Endothelial cell of umbilical vein (primary cell): Measurements from ENCODE around the gene ADI1. TPM values are rescaled to one million over a fixed set of nuclear protein-coding genes. Genes with fewer than 3 reads are reported as not detected.

ENCODE experiments used
- BruUV-seq: library from RNA; stranded (reverse); fragments of 400-500 nt; replicated peaks from 2 replicates; lab custom pipeline; 2021; lab: Mats Ljungman, UMichigan
- CTCF ChIA-PET: fragments of 300-600, 350-600 bp; sonication (Branson Sonifier 250); formaldehyde crosslinking; loops from one replicate; lab custom pipeline; 2021; ENCODE audit warnings: antibody characterized with exemption, inconsistent platforms; lab: Charles Lee
- POLR2A ChIA-PET: fragments of 300-600, 350-600 bp; sonication (Branson Sonifier 250); formaldehyde crosslinking; loops from one replicate; lab custom pipeline; 2021; ENCODE audit warnings: antibody characterized with exemption, inconsistent platforms; lab: Charles Lee
- DNase-seq: peaks from one replicate; pipeline ENCODE4 v3.0.0-alpha.2; 2011; ENCODE audit warnings: low read depth, low spot score
- FAIRE-seq: peaks from 2 replicates; lab custom pipeline; 2011; peaks lifted over from hg19 to GRCh38; lab: Jason Lieb, UNC
- H2AFZ ChIP-seq: 2 replicates; pipeline ENCODE4 v1.6.0; 2012; ENCODE audit warnings: low read depth, low read length, control low read depth, inconsistent platforms
- H3K27ac ChIP-seq: 2 replicates; pipeline ENCODE4 v1.5.1; 2011; ENCODE audit warnings: low read depth, mild to moderate bottlenecking, control low read depth, low read length, moderate library complexity; ENCODE audit not compliant: insufficient read depth
- H3K27me3 ChIP-seq, 2 experiments: 2 replicates each; pipeline versions ENCODE4 v1.6.0 to v1.6.1; 2011; ENCODE audit warnings: low read length in 2 of 2, mixed read lengths in 1 of 2; ENCODE audit not compliant: control insufficient read depth in 2 of 2, insufficient read depth in 2 of 2
- H3K36me3 ChIP-seq, 2 experiments: 2 replicates in 1 of 2; 3 replicates in 1 of 2; pipeline ENCODE4 v1.5.1; 2011; ENCODE audit warnings: low read length in 2 of 2, mild to moderate bottlenecking in 1 of 2, moderate library complexity in 1 of 2; ENCODE audit not compliant: control insufficient read depth in 2 of 2, insufficient read depth in 2 of 2; ENCODE audit errors: extremely low read depth in 1 of 2
- H3K4me1 ChIP-seq: 3 replicates; pipeline ENCODE4 v1.5.1; 2011; ENCODE audit warnings: mild to moderate bottlenecking, low read length; ENCODE audit not compliant: control insufficient read depth, insufficient read depth; ENCODE audit errors: extremely low read depth
- H3K4me2 ChIP-seq: 2 replicates; pipeline ENCODE4 v1.6.1; 2011; ENCODE audit warnings: low read length, control low read depth, mixed read lengths; ENCODE audit not compliant: insufficient read depth
- H3K4me3 ChIP-seq, 3 experiments: fragments of 200-600 bp in 1 of 3; sonication (generic), shearing (Covaris generic) in 1 of 3; replicated peaks in 1 of 3; 2 replicates each; pipeline ENCODE4 v1.5.1; 2011 to 2016; ENCODE audit warnings: control low read depth in 3 of 3, low read length in 3 of 3, mild to moderate bottlenecking in 2 of 3, inconsistent platforms in 1 of 3, low read depth in 1 of 3, moderate library complexity in 1 of 3; ENCODE audit not compliant: insufficient read depth in 1 of 3
- H3K79me2 ChIP-seq: 2 replicates; pipeline ENCODE4 v1.6.0; 2012; ENCODE audit warnings: low read length, inconsistent platforms; ENCODE audit not compliant: control insufficient read depth, insufficient read depth
- H3K9ac ChIP-seq: replicated peaks from 2 replicates; pipeline ENCODE3; 2011; ENCODE audit warnings: low read length, control low read depth; ENCODE audit not compliant: insufficient read depth; ENCODE audit errors: extremely low read depth
- H3K9me1 ChIP-seq: replicated peaks from 3 replicates; pipeline ENCODE4 v1.6.0; 2011; ENCODE audit warnings: mild to moderate bottlenecking, low read length; ENCODE audit not compliant: control insufficient read depth, insufficient read depth; ENCODE audit errors: extremely low read depth
- H3K9me3 ChIP-seq: replicated peaks from 2 replicates; pipeline ENCODE4 v1.5.1; 2012; ENCODE audit warnings: low read length, inconsistent platforms; ENCODE audit not compliant: control insufficient read depth, insufficient read depth
- H4K20me1 ChIP-seq: replicated peaks from 2 replicates; pipeline ENCODE3; 2011; ENCODE audit warnings: mild to moderate bottlenecking, low read length; ENCODE audit not compliant: control insufficient read depth, insufficient read depth; ENCODE audit errors: extremely low read depth
- CTCF ChIP-seq, 2 donors: IDR thresholded peaks; 1 replicate in 1 of 2; 2 replicates in 1 of 2; pipeline ENCODE4 v1.5.1; 2011; ENCODE audit warnings: low read length in 2 of 2, mild to moderate bottlenecking in 2 of 2, moderate library complexity in 2 of 2, control low read depth in 1 of 2, inconsistent platforms in 1 of 2, low read depth in 1 of 2; ENCODE audit not compliant: insufficient read depth in 1 of 2; ENCODE audit errors: extremely low read depth in 1 of 2
- EZH2 ChIP-seq: IDR thresholded peaks from 2 replicates; pipeline ENCODE4 v1.6.1; 2012; ENCODE audit warnings: borderline replicate concordance, low read depth, mild to moderate bottlenecking, moderate library complexity, low read length, inconsistent platforms; ENCODE audit not compliant: severe bottlenecking
- FOS ChIP-seq: IDR thresholded peaks from 2 replicates; pipeline ENCODE4 v1.6.1; 2011; ENCODE audit warnings: mild to moderate bottlenecking, low read length, moderate library complexity, borderline replicate concordance; ENCODE audit not compliant: insufficient read depth
- GATA2 ChIP-seq: IDR thresholded peaks from 2 replicates; pipeline ENCODE4 v1.7.0; 2011; ENCODE audit warnings: low read depth, mild to moderate bottlenecking, moderate library complexity, mixed read lengths, low read length; ENCODE audit not compliant: insufficient read length, insufficient read depth
- JUN ChIP-seq: IDR thresholded peaks from 2 replicates; pipeline ENCODE4 v1.6.1; 2011; ENCODE audit warnings: borderline replicate concordance, low read depth; ENCODE audit not compliant: insufficient read length, insufficient read depth
- MAX ChIP-seq: IDR thresholded peaks from 2 replicates; pipeline ENCODE4 v1.6.1; 2011; ENCODE audit not compliant: insufficient read depth, insufficient read length
- MYC ChIP-seq: IDR thresholded peaks from one replicate; pipeline ENCODE4 v1.6.1; 2011; ENCODE audit warnings: mild to moderate bottlenecking, low read depth, low read length
- POLR2A ChIP-seq: IDR thresholded peaks from 2 replicates; pipeline ENCODE4 v1.6.1; 2012; ENCODE audit warnings: low read depth, mild to moderate bottlenecking, control low read depth, low read length
- POLR2AphosphoS5 ChIP-seq: IDR thresholded peaks from 2 replicates; pipeline ENCODE4 v1.6.1; 2012; ENCODE audit warnings: low read depth, mild to moderate bottlenecking, control low read depth, low read length, moderate library complexity; ENCODE audit not compliant: insufficient read depth
- dilution Hi-C: fragments of 300-500 bp; cut with MboI; formaldehyde crosslinking; loops from one replicate; pipeline ENCODE4 v1.15.0; 2019; ENCODE audit warnings: low sequenced_read_pairs; ENCODE audit not compliant: extremely low pct_ligation_motif_present
- intact Hi-C: fragments of 100-400 bp; cut with micrococcal nuclease; formaldehyde crosslinking; loops from one replicate; pipeline ENCODE4 v1.10.0; 2022
- polyA plus RNA-seq, 4 experiments: library from polyadenylated mRNA; depleted of rRNA in 3 of 4; stranded (reverse) in 3 of 4; unstranded in 1 of 4; fragments of >200 nt; gene quantifications; 2 replicates each; pipeline versions ENCODE4 v1.2.1 to v1.2.3, GENCODE V29; 2011 to 2012; ENCODE audit warnings: missing spikeins in 1 of 4
- total RNA-seq: library from RNA; stranded (reverse); gene quantifications from 2 replicates; pipeline ENCODE4 v1.2.3, GENCODE V29; 2021

Gene ADI1
- total and polyA plus RNA-seq, 2 donors (not counting 3 experiments of a cell fraction or from before 2014, with no cell fraction given): 38.6 to 49.7 TPM

- DNase-seq: no peak
- no TSS peak for BruUV-seq
- no peaks in the 10 kb centered on the region for H3K79me2 ChIP-seq
- H3K4me1 ChIP-seq: peaks cover 4% of the 10 kb centered on the region
- no peak for TF ChIP-seq POLR2AphosphoS5
- no peak for TF ChIP-seq MYC
- TF ChIP-seq POLR2A: no peak
- no peak for TF ChIP-seq FOS
- TF ChIP-seq MAX: no peak
- TF ChIP-seq EZH2: no peak
- no peak for TF ChIP-seq GATA2
- no peak for TF ChIP-seq JUN
- TF ChIP-seq CTCF (IDR thresholded peaks at IDR 0.05; ENCODE audit: extremely low read depth in 1 of 2, insufficient read depth in 1 of 2, low read depth in 1 of 2, low read length in 2 of 2): no peak
- no peak overlapping the region for H3K4me3 ChIP-seq
- dilution Hi-C loops: no loop called here
- H3K27me3 ChIP-seq: no peaks in the 10 kb centered on the region
- FAIRE-seq: no peak
- H3K9me3 ChIP-seq: no peaks in the 10 kb centered on the region
- ChIA-PET POLR2A (no interaction called here), CTCF (no interaction called here)
- H2AFZ ChIP-seq: no peak overlapping the region
- H4K20me1 ChIP-seq: no peaks in the 10 kb centered on the region
- no peak overlapping the region for H3K4me2 ChIP-seq
- H3K9ac ChIP-seq: no peak overlapping the region
- no peaks in the 10 kb centered on the region for H3K9me1 ChIP-seq
- intact Hi-C loops: no loop called here
- no peaks in the 10 kb centered on the region for H3K36me3 ChIP-seq
- no peak overlapping the region for H3K27ac ChIP-seq
These were observed 30.2 kb downstream of the ADI1 start for GRCh38 chr2:3488855-3489763.
